ENCODE measurements around the gene MCM3. TPM values are rescaled to one million over a fixed set of nuclear protein-coding genes. Genes with fewer than 3 reads are reported as not detected.

MCM3 gene
- polyA plus RNA-seq, 1 experiment = 42.2 TPM

DNA sequence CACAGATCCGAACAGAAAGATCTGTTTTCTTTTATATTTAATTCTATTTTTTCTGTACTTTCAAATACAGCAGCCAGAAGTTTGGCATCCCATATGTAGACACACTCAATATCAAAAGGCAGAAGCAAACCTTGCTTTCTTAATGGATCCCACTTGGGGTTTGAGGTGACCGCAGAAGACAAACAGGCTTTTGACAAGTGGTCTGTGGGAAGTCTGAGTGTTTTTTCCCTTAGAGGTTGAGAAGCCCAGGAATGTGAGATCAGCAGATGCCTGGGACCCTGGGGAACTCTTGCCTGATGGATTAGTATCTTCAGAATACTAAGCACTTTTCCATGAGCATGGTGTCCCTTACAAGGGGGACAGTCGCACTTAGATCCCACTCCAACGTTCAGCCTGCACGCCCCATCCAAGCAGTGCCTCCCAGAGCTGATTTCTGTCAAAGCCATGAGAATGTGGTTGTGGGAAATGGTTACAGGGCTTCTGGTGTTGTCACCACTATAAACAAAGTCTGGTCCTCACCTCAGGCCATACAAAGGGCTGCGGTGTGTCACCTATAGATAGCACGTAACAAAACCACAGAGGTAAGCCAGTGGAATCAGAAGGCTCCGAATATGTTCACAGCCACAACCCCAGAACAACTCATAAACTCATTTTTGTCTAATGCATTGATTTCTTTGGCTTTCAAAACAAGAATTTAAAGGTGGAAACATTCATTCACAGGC lies 53.0 kb downstream of the MCM3 start:
- no peaks in the 10 kb centered on the region for H3K36me3 ChIP-seq (ENCODE audit: control insufficient read depth, insufficient read depth, low read length)
- no peak overlapping the region for H3K4me3 ChIP-seq (ENCODE audit: low read depth, low read length)
- ChIA-PET CTCF (interaction anchor here (0.6 to 1.5 kb wide), 2 partner anchors 10 to 227 kb away, joined by 3 read pairs; no protein-coding TSS in a partner anchor), POLR2A (no interaction called here)
- no peak for TF ChIP-seq CTCF (IDR thresholded peaks at IDR 0.05; ENCODE audit: insufficient read depth, low read depth, low read length)
- H3K27me3 ChIP-seq (ENCODE audit: control insufficient read depth, insufficient read depth, low read length) = no peaks in the 10 kb centered on the region
- no peak for DNase-seq (ENCODE audit: low read depth)

GRCh38 chr6:52230685-52231084 lies 53.9 kb downstream of the MCM3 start:
- no peaks in the 10 kb centered on the region for H3K36me3 ChIP-seq (ENCODE audit: control insufficient read depth, insufficient read depth, low read length)
- TF ChIP-seq CTCF (IDR thresholded peaks at IDR 0.05; ENCODE audit: insufficient read depth, low read depth, low read length) = no peak
- DNase-seq (ENCODE audit: low read depth) = no peak
- POLR2A ChIA-PET = no interaction called here
- H3K4me3 ChIP-seq (ENCODE audit: low read depth, low read length) = no peak overlapping the region
- CTCF ChIA-PET = interaction anchor here (1.7 kb wide), 1 partner anchor 11 kb away, joined by 4 read pairs; no protein-coding TSS in a partner anchor
- H3K27me3 ChIP-seq (ENCODE audit: control insufficient read depth, insufficient read depth, low read length) = no peaks in the 10 kb centered on the region

DNA sequence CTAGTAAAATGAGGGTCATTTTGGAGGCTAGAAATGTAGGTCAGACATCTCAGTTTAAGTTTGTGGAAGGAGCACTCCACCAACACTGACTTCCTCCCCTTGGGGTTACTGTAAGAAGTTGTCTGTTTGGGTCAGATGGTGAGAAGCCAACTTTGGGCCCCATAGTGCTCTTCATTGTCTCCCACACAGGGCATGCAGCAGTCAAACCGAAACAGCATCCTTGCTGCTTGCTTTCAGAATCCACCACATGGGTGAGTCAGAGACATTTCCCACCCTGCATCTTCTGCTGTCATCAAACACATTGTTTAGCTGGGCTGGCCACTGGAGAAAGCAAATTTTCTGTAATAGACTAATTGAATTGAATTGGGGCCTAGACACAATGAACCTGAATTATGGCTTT lies 57.0 kb downstream of the MCM3 start:
- no peak for DNase-seq (ENCODE audit: low read depth)
- Histone ChIP-seq H3K27me3 (ENCODE audit: control insufficient read depth, insufficient read depth, low read length) (no peaks in the 10 kb centered on the region; the same call in 1 of the 2 replicates), H3K36me3 (ENCODE audit: control insufficient read depth, insufficient read depth, low read length) (no peaks in the 10 kb centered on the region), H3K4me3 (ENCODE audit: low read depth, low read length) (no peak overlapping the region)
- ChIA-PET POLR2A (no interaction called here), CTCF (interaction anchor here (0.6 kb wide), 1 partner anchor 71 kb away, joined by 3 read pairs; no protein-coding TSS in a partner anchor)
- no peak for TF ChIP-seq CTCF (IDR thresholded peaks at IDR 0.05; ENCODE audit: insufficient read depth, low read depth, low read length)

DNA sequence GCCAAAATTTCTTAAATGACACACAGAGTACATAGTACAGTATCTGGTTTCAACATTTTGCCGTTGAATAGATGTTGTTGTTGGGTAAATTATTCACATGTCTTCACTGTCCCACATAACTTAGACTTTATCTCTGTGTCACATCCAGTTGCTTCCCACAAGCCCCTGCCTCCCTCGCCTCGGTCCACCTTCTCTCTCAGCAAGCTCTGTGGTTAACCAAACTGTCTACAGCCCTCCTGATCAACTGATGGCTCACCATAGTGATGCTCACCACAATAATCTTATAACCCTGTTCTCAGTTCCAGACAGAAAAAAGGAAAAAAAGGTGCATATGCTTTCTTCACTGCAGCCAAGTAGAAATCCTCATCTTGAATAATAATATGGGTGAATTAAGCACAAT lies 63.2 kb downstream of the MCM3 start:
- TF ChIP-seq CTCF (IDR thresholded peaks at IDR 0.05; ENCODE audit: insufficient read depth, low read depth, low read length) = no peak
- Histone ChIP-seq H3K27me3 (ENCODE audit: control insufficient read depth, insufficient read depth, low read length) (no peaks in the 10 kb centered on the region; the same call in 1 of the 2 replicates), H3K4me3 (ENCODE audit: low read depth, low read length) (no peak overlapping the region), H3K36me3 (ENCODE audit: control insufficient read depth, insufficient read depth, low read length) (no peaks in the 10 kb centered on the region)
- ChIA-PET CTCF (no interaction called here), POLR2A (no interaction called here)
- no peak for DNase-seq (ENCODE audit: low read depth)

- POLR2A ChIA-PET = no interaction called here
- DNase-seq (ENCODE audit: low read depth) = no peak
- Histone ChIP-seq H3K27me3 (ENCODE audit: control insufficient read depth, insufficient read depth, low read length) (no peaks in the 10 kb centered on the region), H3K36me3 (ENCODE audit: control insufficient read depth, insufficient read depth, low read length) (no peaks in the 10 kb centered on the region), H3K4me3 (ENCODE audit: low read depth, low read length) (no peak overlapping the region)
- CTCF ChIA-PET = no interaction called here
- no peak for TF ChIP-seq CTCF (IDR thresholded peaks at IDR 0.05; ENCODE audit: insufficient read depth, low read depth, low read length)
Measured at GRCh38 chr6:52217761-52218160, 66.8 kb downstream of the MCM3 start.

All from BJ (cell line).